SK-N-SH (cell line): ENCODE data around the gene TP53I3. TPM values are rescaled to one million over a fixed set of nuclear protein-coding genes. Genes with fewer than 3 reads are reported as not detected.

ENCODE experiments used
- ELF1 ChIP-seq: IDR thresholded peaks from 2 replicates; pipeline ENCODE4 v1.4.0; 2012
- EP300 ChIP-seq, 2 experiments: IDR thresholded peaks; 2 replicates each; pipeline versions ENCODE4 v1.4.0 to v1.6.1; 2012; ENCODE audit warnings: borderline replicate concordance in 1 of 2, low read depth in 1 of 2, low read length in 1 of 2
- MXI1 ChIP-seq: IDR thresholded peaks from 2 replicates; pipeline ENCODE4 v1.6.1; 2012; ENCODE audit warnings: mild to moderate bottlenecking, low read depth, low read length, improper control_type of control experiment
- NFIC ChIP-seq: IDR thresholded peaks from 2 replicates; pipeline ENCODE4 v1.4.0; 2012; ENCODE audit warnings: borderline replicate concordance
- RAD21 ChIP-seq: IDR thresholded peaks from 2 replicates; pipeline ENCODE4 v1.6.1; 2012; ENCODE audit warnings: mild to moderate bottlenecking, low read length
- RFX5 ChIP-seq: IDR thresholded peaks from 2 replicates; pipeline ENCODE4 v1.6.1; 2012; ENCODE audit warnings: mild to moderate bottlenecking, improper control_type of control experiment, low read length
- TAF1 ChIP-seq: IDR thresholded peaks from 2 replicates; pipeline ENCODE4 v1.6.1; 2012; ENCODE audit warnings: low read depth, mild to moderate bottlenecking, low read length, moderate library complexity, borderline replicate concordance
- TCF12 ChIP-seq: IDR thresholded peaks from 2 replicates; pipeline ENCODE4 v1.4.0; 2012
- USF1 ChIP-seq: IDR thresholded peaks from 2 replicates; pipeline ENCODE4 v1.4.0; 2012; ENCODE audit warnings: low read depth, borderline replicate concordance
- ZBTB33 ChIP-seq: IDR thresholded peaks from 2 replicates; pipeline ENCODE4 v1.4.0; 2012; ENCODE audit warnings: low read depth, borderline replicate concordance
- polyA plus RNA-seq, 3 experiments: library from polyadenylated mRNA; depleted of rRNA; stranded (reverse); fragments of >200 nt; gene quantifications; 2 replicates each; pipeline ENCODE4 v1.2.3, GENCODE V29; 2012
- TF ChIP-seq, protein P1 (sequence below): fragments of 200-600 bp; sonication (generic); IDR thresholded peaks from 2 replicates; pipeline ENCODE4 v1.6.1; 2017; ENCODE audit warnings: antibody characterized with exemption, mild to moderate bottlenecking, moderate library complexity
- TF ChIP-seq, protein P2 (sequence below): IDR thresholded peaks from 2 replicates; pipeline ENCODE4 v1.6.1; 2012; ENCODE audit warnings: mild to moderate bottlenecking, low read depth, low read length, moderate library complexity
- TF ChIP-seq, protein P3 (sequence below): IDR thresholded peaks from 2 replicates; pipeline ENCODE4 v1.4.0; 2012; ENCODE audit warnings: low read depth

Gene TP53I3
- polyA plus RNA-seq, 1 of the 3 experiments (the other 2 are of a cell fraction) = 110 TPM

GRCh38 chr2:24075915-24076848 lies 8.5 kb downstream of the TP53I3 start, which contains the start of gene SF3B6 (continued):
- TF ChIP-seq TAF1 (peak; percentile 90), MXI1 (peak; percentile 85), ELF1 (peak; percentile 98), RFX5 (peak; percentile 63), EP300 (IDR thresholded peaks at IDR 0.05; ENCODE audit: borderline replicate concordance in 1 of 2, low read depth in 1 of 2, low read length in 1 of 2) (peak; percentile 63 to 67; a peak in 2 of 4 replicates), USF1 (no peak), ZBTB33 (peak; percentile 91), TCF12 (peak; percentile 65; the same call in 1 of the 2 replicates), NFIC (peak; percentile 70; the same call in 1 of the 2 replicates), RAD21 (no peak)
- TF ChIP-seq, protein P1, sequence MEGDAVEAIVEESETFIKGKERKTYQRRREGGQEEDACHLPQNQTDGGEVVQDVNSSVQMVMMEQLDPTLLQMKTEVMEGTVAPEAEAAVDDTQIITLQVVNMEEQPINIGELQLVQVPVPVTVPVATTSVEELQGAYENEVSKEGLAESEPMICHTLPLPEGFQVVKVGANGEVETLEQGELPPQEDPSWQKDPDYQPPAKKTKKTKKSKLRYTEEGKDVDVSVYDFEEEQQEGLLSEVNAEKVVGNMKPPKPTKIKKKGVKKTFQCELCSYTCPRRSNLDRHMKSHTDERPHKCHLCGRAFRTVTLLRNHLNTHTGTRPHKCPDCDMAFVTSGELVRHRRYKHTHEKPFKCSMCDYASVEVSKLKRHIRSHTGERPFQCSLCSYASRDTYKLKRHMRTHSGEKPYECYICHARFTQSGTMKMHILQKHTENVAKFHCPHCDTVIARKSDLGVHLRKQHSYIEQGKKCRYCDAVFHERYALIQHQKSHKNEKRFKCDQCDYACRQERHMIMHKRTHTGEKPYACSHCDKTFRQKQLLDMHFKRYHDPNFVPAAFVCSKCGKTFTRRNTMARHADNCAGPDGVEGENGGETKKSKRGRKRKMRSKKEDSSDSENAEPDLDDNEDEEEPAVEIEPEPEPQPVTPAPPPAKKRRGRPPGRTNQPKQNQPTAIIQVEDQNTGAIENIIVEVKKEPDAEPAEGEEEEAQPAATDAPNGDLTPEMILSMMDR = no peak
- TF ChIP-seq, protein P2, sequence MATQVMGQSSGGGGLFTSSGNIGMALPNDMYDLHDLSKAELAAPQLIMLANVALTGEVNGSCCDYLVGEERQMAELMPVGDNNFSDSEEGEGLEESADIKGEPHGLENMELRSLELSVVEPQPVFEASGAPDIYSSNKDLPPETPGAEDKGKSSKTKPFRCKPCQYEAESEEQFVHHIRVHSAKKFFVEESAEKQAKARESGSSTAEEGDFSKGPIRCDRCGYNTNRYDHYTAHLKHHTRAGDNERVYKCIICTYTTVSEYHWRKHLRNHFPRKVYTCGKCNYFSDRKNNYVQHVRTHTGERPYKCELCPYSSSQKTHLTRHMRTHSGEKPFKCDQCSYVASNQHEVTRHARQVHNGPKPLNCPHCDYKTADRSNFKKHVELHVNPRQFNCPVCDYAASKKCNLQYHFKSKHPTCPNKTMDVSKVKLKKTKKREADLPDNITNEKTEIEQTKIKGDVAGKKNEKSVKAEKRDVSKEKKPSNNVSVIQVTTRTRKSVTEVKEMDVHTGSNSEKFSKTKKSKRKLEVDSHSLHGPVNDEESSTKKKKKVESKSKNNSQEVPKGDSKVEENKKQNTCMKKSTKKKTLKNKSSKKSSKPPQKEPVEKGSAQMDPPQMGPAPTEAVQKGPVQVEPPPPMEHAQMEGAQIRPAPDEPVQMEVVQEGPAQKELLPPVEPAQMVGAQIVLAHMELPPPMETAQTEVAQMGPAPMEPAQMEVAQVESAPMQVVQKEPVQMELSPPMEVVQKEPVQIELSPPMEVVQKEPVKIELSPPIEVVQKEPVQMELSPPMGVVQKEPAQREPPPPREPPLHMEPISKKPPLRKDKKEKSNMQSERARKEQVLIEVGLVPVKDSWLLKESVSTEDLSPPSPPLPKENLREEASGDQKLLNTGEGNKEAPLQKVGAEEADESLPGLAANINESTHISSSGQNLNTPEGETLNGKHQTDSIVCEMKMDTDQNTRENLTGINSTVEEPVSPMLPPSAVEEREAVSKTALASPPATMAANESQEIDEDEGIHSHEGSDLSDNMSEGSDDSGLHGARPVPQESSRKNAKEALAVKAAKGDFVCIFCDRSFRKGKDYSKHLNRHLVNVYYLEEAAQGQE = 0 out of 2 replicates have a peak, but pooled peaks have one; percentile 41
- TF ChIP-seq, protein P3, sequence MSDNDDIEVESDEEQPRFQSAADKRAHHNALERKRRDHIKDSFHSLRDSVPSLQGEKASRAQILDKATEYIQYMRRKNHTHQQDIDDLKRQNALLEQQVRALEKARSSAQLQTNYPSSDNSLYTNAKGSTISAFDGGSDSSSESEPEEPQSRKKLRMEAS = peak; percentile 97
